H1 (cell line): ENCODE data around the gene DIPK1A. TPM values are rescaled to one million over a fixed set of nuclear protein-coding genes. Genes with fewer than 3 reads are reported as not detected.

Experiments
- CTCF ChIA-PET: fragments of 300-600 bp; sonication (Branson Sonifier 250); formaldehyde crosslinking; loops from one replicate; lab custom pipeline; 2021; ENCODE audit not compliant: partially characterized antibody; lab: Charles Lee
- POLR2A ChIA-PET: fragments of 300-600 bp; sonication (Branson Sonifier 250); formaldehyde crosslinking; loops from one replicate; lab custom pipeline; 2021; ENCODE audit warnings: inconsistent platforms; ENCODE audit not compliant: partially characterized antibody; lab: Charles Lee
- DNase-seq, 2 experiments: peaks; one replicate each; pipeline versions ENCODE4 v3.0.0 to v3.0.0-alpha.2; 2010 to 2022; ENCODE audit warnings: low spot score in 2 of 2, low read depth in 1 of 2, mixed read lengths in 1 of 2
- FAIRE-seq: peaks from 2 replicates; lab custom pipeline; 2011; peaks lifted over from hg19 to GRCh38; lab: Jason Lieb, UNC
- H2AFZ ChIP-seq: 2 replicates; pipeline ENCODE4 v1.8.1; 2012; ENCODE audit warnings: low read length, inconsistent platforms
- H2AK5ac ChIP-seq: 2 replicates; pipeline ENCODE4 v1.6.1; 2013; ENCODE audit warnings: low read depth, low read length
- H2BK120ac ChIP-seq: replicated peaks from 2 replicates; pipeline ENCODE3; 2013; ENCODE audit warnings: low read depth, low read length, inconsistent platforms
- H2BK12ac ChIP-seq: 2 replicates; pipeline ENCODE4 v1.6.1; 2013; ENCODE audit warnings: low read depth, low read length
- H2BK15ac ChIP-seq: 2 replicates; pipeline ENCODE4 v1.6.1; 2013; ENCODE audit warnings: low read length
- H2BK20ac ChIP-seq: 2 replicates; pipeline ENCODE4 v1.6.1; 2013; ENCODE audit warnings: low read length
- H2BK5ac ChIP-seq: 2 replicates; pipeline ENCODE4 v1.6.1; 2013; ENCODE audit warnings: low read depth, low read length
- H3K14ac ChIP-seq: 2 replicates; pipeline ENCODE4 v1.6.1; 2013; ENCODE audit warnings: inconsistent platforms; ENCODE audit not compliant: insufficient read length
- H3K18ac ChIP-seq: 2 replicates; pipeline ENCODE4 v1.6.1; 2013; ENCODE audit warnings: low read length; ENCODE audit errors: extremely low read depth
- H3K23ac ChIP-seq: 2 replicates; pipeline ENCODE4 v1.6.1; 2013; ENCODE audit warnings: inconsistent platforms; ENCODE audit not compliant: insufficient read length
- H3K23me2 ChIP-seq: 2 replicates; pipeline ENCODE4 v1.6.1; 2013; ENCODE audit warnings: low read depth, low read length
- H3K27ac ChIP-seq: 2 replicates; pipeline ENCODE4 v1.6.1; 2011; ENCODE audit warnings: low read depth, low read length, inconsistent platforms
- H3K27me3 ChIP-seq, 4 experiments: replicated peaks in 1 of 4; 1 replicate in 1 of 4; 2 replicates in 3 of 4; pipeline versions ENCODE4 v1.6.1 to v1.8.1; 2011 to 2013; ENCODE audit warnings: low read length in 3 of 4, mild to moderate bottlenecking in 3 of 4, inconsistent platforms in 2 of 4, mixed read lengths in 2 of 4, moderate library complexity in 1 of 4; ENCODE audit not compliant: control insufficient read depth in 3 of 4, insufficient read depth in 3 of 4; ENCODE audit errors: extremely low read depth in 1 of 4
- H3K36me3 ChIP-seq, 4 experiments: 2 replicates each; pipeline versions ENCODE4 v1.6.1 to v1.8.1; 2011 to 2013; ENCODE audit warnings: mild to moderate bottlenecking in 4 of 4, low read length in 3 of 4, moderate library complexity in 2 of 4, control low read depth in 1 of 4, inconsistent platforms in 1 of 4; ENCODE audit not compliant: insufficient read depth in 4 of 4, control insufficient read depth in 2 of 4
- H3K4ac ChIP-seq: replicated peaks from 2 replicates; pipeline ENCODE3; 2013; ENCODE audit warnings: low read length, low read depth, mixed read lengths, inconsistent platforms; ENCODE audit not compliant: insufficient read length
- H3K4me1 ChIP-seq, 4 experiments: replicated peaks in 1 of 4; 1 replicate in 1 of 4; 2 replicates in 3 of 4; pipeline versions ENCODE4 v1.6.1 to v1.8.1; 2011 to 2013; ENCODE audit warnings: low read length in 3 of 4, inconsistent platforms in 2 of 4, mixed read lengths in 1 of 4; ENCODE audit not compliant: insufficient read depth in 4 of 4, control insufficient read depth in 3 of 4
- H3K4me2 ChIP-seq, 2 experiments: 2 replicates each; pipeline versions ENCODE4 v1.6.1 to v1.8.1; 2011 to 2013; ENCODE audit warnings: low read depth in 2 of 2, low read length in 2 of 2, control low read depth in 1 of 2, inconsistent platforms in 1 of 2, mild to moderate bottlenecking in 1 of 2; ENCODE audit not compliant: insufficient read depth in 1 of 2
- H3K4me3 ChIP-seq, 4 experiments: fragments of 200-600, 300-600 bp in 1 of 4; sonication (generic), shearing (Covaris generic), sonication (Bioruptor Twin) in 1 of 4; 2 replicates each; pipeline versions ENCODE4 v1.5.1 to v1.8.1; 2011 to 2016; ENCODE audit warnings: low read length in 4 of 4, low read depth in 3 of 4, control low read depth in 2 of 4, inconsistent platforms in 2 of 4, mild to moderate bottlenecking in 2 of 4, mixed read lengths in 1 of 4, moderate library complexity in 1 of 4; ENCODE audit not compliant: insufficient read depth in 2 of 4; ENCODE audit errors: extremely low read depth in 1 of 4
- H3K56ac ChIP-seq: replicated peaks from 2 replicates; pipeline ENCODE3; 2013; ENCODE audit warnings: low read depth, mild to moderate bottlenecking, mixed read lengths, low read length, inconsistent platforms; ENCODE audit not compliant: insufficient read length
- H3K79me1 ChIP-seq: 2 replicates; pipeline ENCODE4 v1.6.1; 2013; ENCODE audit warnings: low read depth, low read length, control low read depth
- H3K79me2 ChIP-seq, 2 experiments: 2 replicates each; pipeline versions ENCODE4 v1.6.1 to v1.8.1; 2012 to 2013; ENCODE audit warnings: low read length in 2 of 2, mild to moderate bottlenecking in 2 of 2, inconsistent platforms in 1 of 2; ENCODE audit not compliant: insufficient read depth in 2 of 2, control insufficient read depth in 1 of 2
- H3K9ac ChIP-seq, 4 experiments: replicated peaks in 1 of 4; 1 replicate in 1 of 4; 2 replicates in 3 of 4; pipeline versions ENCODE4 v1.6.1 to v1.8.1; 2011 to 2013; ENCODE audit warnings: low read depth in 3 of 4, low read length in 3 of 4, control low read depth in 2 of 4, mild to moderate bottlenecking in 2 of 4, moderate library complexity in 2 of 4, inconsistent platforms in 1 of 4; ENCODE audit errors: extremely low read depth in 1 of 4
- H3K9me3 ChIP-seq, 2 experiments: 2 replicates each; pipeline versions ENCODE4 v1.6.1 to v1.8.1; 2012 to 2013; ENCODE audit warnings: mild to moderate bottlenecking in 2 of 2, moderate library complexity in 2 of 2, control low read depth in 1 of 2, inconsistent platforms in 1 of 2, low read depth in 1 of 2, low read length in 1 of 2, mixed read lengths in 1 of 2; ENCODE audit not compliant: insufficient read depth in 2 of 2
- H4K20me1 ChIP-seq, 2 experiments: replicated peaks in 1 of 2; 2 replicates each; pipeline versions ENCODE3 to v1.8.1; 2011 to 2013; ENCODE audit warnings: inconsistent platforms in 2 of 2, low read length in 2 of 2, mild to moderate bottlenecking in 1 of 2; ENCODE audit not compliant: insufficient read depth in 2 of 2, control insufficient read depth in 1 of 2
- H4K5ac ChIP-seq: 2 replicates; pipeline ENCODE4 v1.6.1; 2013; ENCODE audit warnings: low read length, low read depth, mixed read lengths, inconsistent platforms; ENCODE audit not compliant: insufficient read length
- H4K8ac ChIP-seq: 2 replicates; pipeline ENCODE4 v1.8.0; 2013; ENCODE audit warnings: mild to moderate bottlenecking, moderate library complexity, low read length, inconsistent platforms; ENCODE audit not compliant: insufficient read depth; ENCODE audit errors: extremely low read depth
- H4K91ac ChIP-seq: replicated peaks from 2 replicates; pipeline ENCODE3; 2013; ENCODE audit warnings: low read length, mixed read lengths, inconsistent platforms; ENCODE audit not compliant: insufficient read length
- CEBPB ChIP-seq: IDR thresholded peaks from 2 replicates; pipeline ENCODE4 v1.6.1; 2012; ENCODE audit warnings: low read depth, low read length
- CREB1 ChIP-seq: IDR thresholded peaks from 2 replicates; pipeline ENCODE4 v1.6.1; 2012; ENCODE audit warnings: inconsistent platforms
- WGBS, 2 experiments: shearing (Covaris generic) in 1 of 2; methylation state at CpG; one replicate each; pipeline versions ENCODE4 v1.1.6 to v1.1.7; 2013 to 2015; ENCODE audit warnings: low lambda C conversion rate in 2 of 2, mixed read lengths in 2 of 2, inconsistent platforms in 1 of 2, low coverage in 1 of 2, missing lambda C conversion rate in 1 of 2; ENCODE audit not compliant: insufficient replicate concordance in 2 of 2, insufficient coverage in 1 of 2, insufficient read length in 1 of 2; ENCODE audit errors: extremely low coverage in 1 of 2, missing lambda C conversion rate in 1 of 2; 5-methylcytosine and 5-hydroxymethylcytosine counted together
- polyA plus RNA-seq, 7 experiments: library from polyadenylated mRNA; depleted of rRNA in 3 of 7; stranded (reverse) in 5 of 7; unstranded in 2 of 7; fragments of >200 nt in 5 of 7; fragments of 200-250 nt in 2 of 7; gene quantifications; 1 replicate in 5 of 7; 2 replicates in 1 of 7; 4 replicates in 1 of 7; pipeline versions ENCODE4 v1.2.1 to v1.2.3, GENCODE V29; 2011 to 2013; ENCODE audit warnings: missing spikeins in 2 of 7, mixed read lengths in 2 of 7
- total RNA-seq: library from RNA; stranded (reverse); fragmentation: NEBNext Ultra II Directional; extraction: Animal tissue kit (Norgen Biotek cat#: 25700); gene quantifications from 2 replicates; pipeline ENCODE4 v1.2.1, GENCODE V29; 2021
- TF ChIP-seq, protein P1 (sequence below): IDR thresholded peaks from 2 replicates; pipeline ENCODE4 v1.6.1; 2012; ENCODE audit warnings: inconsistent platforms

DIPK1A gene
- total and polyA plus RNA-seq, 2 of the 8 experiments (the other 6 are each of a cell fraction or from before 2014, with no cell fraction given), result 2.5 to 5.0 TPM

DNA sequence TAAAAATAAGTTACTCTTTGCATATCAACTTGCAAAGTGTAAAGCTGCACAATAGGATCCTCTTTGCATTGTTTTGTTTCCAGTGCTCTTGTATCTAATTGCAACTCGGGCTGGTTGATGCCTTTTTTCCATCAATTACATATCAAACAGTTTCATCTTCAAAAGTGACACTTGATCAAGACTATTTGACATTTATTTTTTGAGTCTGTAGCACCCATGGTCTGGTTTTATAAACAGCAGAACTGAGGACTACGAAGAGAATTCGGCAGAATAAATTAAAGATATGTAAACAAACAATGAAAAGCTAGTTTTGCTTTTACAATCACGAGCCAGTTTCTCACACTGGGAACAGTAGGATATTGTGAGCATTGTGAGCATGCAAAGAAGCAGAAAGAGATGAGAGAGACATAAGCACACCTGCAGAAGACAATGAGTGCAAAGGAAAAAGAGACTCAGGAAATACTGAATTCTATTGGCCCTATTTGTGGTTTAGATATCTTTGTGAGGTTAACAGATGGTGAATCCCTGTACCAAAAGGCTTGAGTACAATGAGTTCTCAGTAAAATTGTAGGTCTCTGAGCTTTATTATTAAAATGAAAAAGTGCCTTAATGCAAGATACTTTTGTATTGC is 84.1 kb downstream of the DIPK1A start:
- Histone ChIP-seq H3K36me3 (no peaks in the 10 kb centered on the region; a peak in 1 of 8 replicates), H4K8ac (no peak overlapping the region), H3K18ac (no peak overlapping the region), H3K23ac (no peak overlapping the region), H4K20me1 (no peaks in the 10 kb centered on the region), H2AK5ac (no peak overlapping the region), H3K27ac (no peak overlapping the region), H3K9me3 (0 out of 4 replicates have a peak, but pooled peaks cover 0 to 6% of the 10 kb centered on the region in 2 experiments), H3K4me2 (no peak overlapping the region), H4K5ac (no peak overlapping the region), H3K9ac (peak overlapping the region in 1 of 4 experiments; percentile 9; a peak in 1 of 7 replicates), H2AFZ (no peak overlapping the region), H3K14ac (no peak overlapping the region), H3K4me1 (no peaks in the 10 kb centered on the region; a peak in 2 of 7 replicates), H2BK5ac (no peak overlapping the region), H3K56ac (no peak overlapping the region), H3K79me1 (no peaks in the 10 kb centered on the region), H3K27me3 (no peaks in the 10 kb centered on the region), H3K4me3 (no peak overlapping the region), H4K91ac (no peak overlapping the region), H3K23me2 (no peaks in the 10 kb centered on the region), H2BK20ac (no peak overlapping the region), H2BK15ac (no peak overlapping the region), H2BK120ac (no peak overlapping the region), H3K79me2 (no peaks in the 10 kb centered on the region), H3K4ac (no peak overlapping the region), H2BK12ac (no peak overlapping the region)
- TF ChIP-seq CEBPB, result no peak
- TF ChIP-seq, protein P1, sequence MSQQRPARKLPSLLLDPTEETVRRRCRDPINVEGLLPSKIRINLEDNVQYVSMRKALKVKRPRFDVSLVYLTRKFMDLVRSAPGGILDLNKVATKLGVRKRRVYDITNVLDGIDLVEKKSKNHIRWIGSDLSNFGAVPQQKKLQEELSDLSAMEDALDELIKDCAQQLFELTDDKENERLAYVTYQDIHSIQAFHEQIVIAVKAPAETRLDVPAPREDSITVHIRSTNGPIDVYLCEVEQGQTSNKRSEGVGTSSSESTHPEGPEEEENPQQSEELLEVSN, result no peak
- TF ChIP-seq CREB1, result no peak
- CTCF ChIA-PET, result interaction anchor here (0.6 to 3.0 kb wide), 7 partner anchors 13 to 185 kb away, joined by 3 to 16 read pairs (median 5); no protein-coding TSS in a partner anchor
- POLR2A ChIA-PET, result interaction anchor here (1.0 to 1.7 kb wide), 5 partner anchors 14 to 124 kb away, joined by 3 read pairs; partner anchors contain the start of gene RPL5
- WGBS, 2 experiments, result 84% methylated on average over 4 of the region's 4 CpGs; no CpG with 5 or more reads in 1 of the 2 experiments
- DNase-seq, result no peak
- FAIRE-seq, result no peak
